ENCODE measurements around the gene MECR.
A peak's percentile ranks its signal among the peaks of the same experiment; 100 is the strongest.

The MECR gene

DNA sequence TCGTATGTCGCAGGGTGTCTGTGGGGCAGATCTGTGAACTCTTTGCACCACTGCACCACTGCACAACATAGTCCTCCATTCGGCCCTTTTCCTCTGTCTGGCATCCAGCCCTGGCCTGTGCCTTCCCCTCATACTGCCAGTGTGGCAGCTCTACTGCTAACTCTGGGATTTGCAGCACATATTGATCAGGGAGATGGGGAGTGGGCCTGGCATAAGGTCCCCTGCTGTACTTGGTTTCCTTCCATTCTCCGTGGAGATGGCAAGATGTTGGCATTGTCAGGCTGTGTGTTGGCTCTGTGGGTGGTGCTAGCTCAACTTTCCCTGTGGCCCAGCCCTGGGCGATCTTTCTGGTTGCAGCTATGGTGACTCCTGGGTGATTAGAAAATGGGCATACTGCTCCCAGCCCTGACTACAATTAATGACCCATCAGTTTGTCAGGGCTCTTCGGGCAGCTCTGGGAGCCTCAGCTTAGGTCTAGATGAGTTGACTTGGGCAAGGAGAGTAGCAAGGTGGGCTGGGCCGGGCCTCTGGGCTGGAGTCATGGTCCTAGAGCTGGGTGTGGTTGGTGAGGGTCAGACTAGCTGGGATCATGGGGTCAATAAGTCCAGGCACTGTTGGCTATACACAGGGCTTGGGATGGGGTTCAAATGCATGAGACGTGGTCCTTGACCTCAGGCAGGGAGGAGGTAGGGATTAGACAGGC is 17.0 kb upstream of the MECR start:
- H3K4me3 ChIP-seq = no peak overlapping the region
- H3K27ac ChIP-seq = no peak overlapping the region
- intact Hi-C loops (cut with DNase I; ENCODE audit: low total_unique reads) = loop anchor here (5.0 kb wide), 1 partner anchor 1130 kb away; no protein-coding TSS in a partner anchor
- peaks cover 0 to 4% (median 0%) of the 10 kb centered on the region in 4 donors for H3K4me1 ChIP-seq
- TF ChIP-seq, protein P1, sequence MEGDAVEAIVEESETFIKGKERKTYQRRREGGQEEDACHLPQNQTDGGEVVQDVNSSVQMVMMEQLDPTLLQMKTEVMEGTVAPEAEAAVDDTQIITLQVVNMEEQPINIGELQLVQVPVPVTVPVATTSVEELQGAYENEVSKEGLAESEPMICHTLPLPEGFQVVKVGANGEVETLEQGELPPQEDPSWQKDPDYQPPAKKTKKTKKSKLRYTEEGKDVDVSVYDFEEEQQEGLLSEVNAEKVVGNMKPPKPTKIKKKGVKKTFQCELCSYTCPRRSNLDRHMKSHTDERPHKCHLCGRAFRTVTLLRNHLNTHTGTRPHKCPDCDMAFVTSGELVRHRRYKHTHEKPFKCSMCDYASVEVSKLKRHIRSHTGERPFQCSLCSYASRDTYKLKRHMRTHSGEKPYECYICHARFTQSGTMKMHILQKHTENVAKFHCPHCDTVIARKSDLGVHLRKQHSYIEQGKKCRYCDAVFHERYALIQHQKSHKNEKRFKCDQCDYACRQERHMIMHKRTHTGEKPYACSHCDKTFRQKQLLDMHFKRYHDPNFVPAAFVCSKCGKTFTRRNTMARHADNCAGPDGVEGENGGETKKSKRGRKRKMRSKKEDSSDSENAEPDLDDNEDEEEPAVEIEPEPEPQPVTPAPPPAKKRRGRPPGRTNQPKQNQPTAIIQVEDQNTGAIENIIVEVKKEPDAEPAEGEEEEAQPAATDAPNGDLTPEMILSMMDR (IDR thresholded peaks at IDR 0.05) = no peak
- H3K27me3 ChIP-seq = no peaks in the 10 kb centered on the region
- H3K36me3 ChIP-seq = no peaks in the 10 kb centered on the region
- H3K9me3 ChIP-seq = no peaks in the 10 kb centered on the region
- DNase-seq = no peak

DNA sequence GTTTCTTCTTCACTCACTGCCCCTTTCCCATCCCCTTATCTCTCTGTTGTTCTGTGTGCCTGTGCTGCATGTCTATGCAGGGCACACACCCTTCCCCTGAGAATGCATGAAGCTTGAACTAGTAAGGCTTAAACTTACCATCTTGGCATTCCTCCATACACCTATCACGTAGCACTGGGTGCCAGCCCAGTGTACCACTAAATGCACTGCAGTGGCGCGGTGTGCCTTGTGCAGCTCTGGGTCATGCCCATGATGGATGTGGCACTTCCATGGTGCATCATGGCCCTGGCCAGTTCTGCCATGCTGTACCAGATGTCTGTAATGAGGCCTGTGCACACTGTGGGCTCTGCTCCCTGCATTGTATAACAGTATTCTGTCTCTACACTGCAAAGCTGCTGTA is 16.3 kb upstream of the MECR start:
- TF ChIP-seq, protein P1 (IDR thresholded peaks at IDR 0.05) = no peak
- H3K4me1 ChIP-seq = peaks cover 0 to 4% (median 0%) of the 10 kb centered on the region in 4 donors
- H3K9me3 ChIP-seq = no peaks in the 10 kb centered on the region
- no peaks in the 10 kb centered on the region for H3K27me3 ChIP-seq
- no peak overlapping the region for H3K4me3 ChIP-seq
- intact Hi-C loops (cut with DNase I; ENCODE audit: low total_unique reads) = loop anchor here (5.0 kb wide), 1 partner anchor 1130 kb away; no protein-coding TSS in a partner anchor
- DNase-seq = no peak
- H3K36me3 ChIP-seq = no peaks in the 10 kb centered on the region
- no peak overlapping the region for H3K27ac ChIP-seq

DNA sequence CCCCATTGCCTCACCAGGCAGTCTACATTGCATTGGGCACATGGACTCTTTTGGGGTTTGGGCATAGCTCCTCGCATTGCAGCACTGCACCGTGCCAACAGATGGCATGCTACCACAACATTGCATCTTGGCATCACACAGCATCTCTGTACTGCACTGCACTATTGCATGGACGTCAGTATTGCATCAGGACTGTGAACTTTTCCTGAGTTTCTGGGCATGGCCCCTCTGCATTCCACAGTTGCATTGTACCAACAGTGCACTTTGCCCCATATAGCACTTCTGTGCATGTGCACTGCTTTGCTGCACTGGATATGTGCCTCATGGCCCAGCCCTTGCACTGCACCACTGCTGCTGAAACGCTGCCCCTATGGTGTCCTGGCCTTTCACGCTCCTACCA is 15.1 kb upstream of the MECR start:
- DNase-seq = peak in 1 of 2 donors; percentile 48
- Histone ChIP-seq H3K4me1 (peaks cover 0 to 2% (median 0%) of the 10 kb centered on the region in 4 donors), H3K27ac (no peak overlapping the region), H3K36me3 (no peaks in the 10 kb centered on the region), H3K4me3 (no peak overlapping the region), H3K9me3 (no peaks in the 10 kb centered on the region), H3K27me3 (no peaks in the 10 kb centered on the region)
- TF ChIP-seq, protein P1 (IDR thresholded peaks at IDR 0.05) = no peak
- intact Hi-C loops (cut with DNase I; ENCODE audit: low total_unique reads) = loop anchor here (5.0 kb wide), 1 partner anchor 1131 kb away; no protein-coding TSS in a partner anchor

DNA sequence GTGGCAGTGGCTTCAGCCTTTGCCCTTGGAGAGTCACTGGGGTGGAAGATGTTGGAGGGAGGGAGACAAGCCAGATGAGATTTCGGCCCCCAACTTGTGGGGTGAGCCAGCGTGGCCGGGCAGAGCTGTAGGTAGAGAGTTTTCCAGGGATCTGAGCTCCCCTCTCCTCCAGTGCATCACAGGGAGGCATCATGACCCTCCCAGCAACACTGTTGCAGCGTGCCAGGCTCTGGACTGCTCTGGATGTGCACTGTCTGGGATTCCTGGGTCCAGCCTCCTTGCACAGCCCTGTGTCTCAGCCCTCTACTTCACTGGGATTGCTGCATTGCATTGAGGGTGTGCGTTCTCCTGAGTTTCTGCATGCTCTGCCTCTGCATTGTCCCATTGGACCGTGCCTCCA is 14.5 kb upstream of the MECR start:
- Histone ChIP-seq H3K4me1 (no peaks in the 10 kb centered on the region), H3K27me3 (no peaks in the 10 kb centered on the region), H3K27ac (no peak overlapping the region), H3K36me3 (no peaks in the 10 kb centered on the region), H3K9me3 (no peaks in the 10 kb centered on the region), H3K4me3 (no peak overlapping the region)
- TF ChIP-seq, protein P1 (IDR thresholded peaks at IDR 0.05) = no peak
- intact Hi-C loops (cut with DNase I; ENCODE audit: low total_unique reads) = loop anchor here (5.0 kb wide), 1 partner anchor 1132 kb away; no protein-coding TSS in a partner anchor
- peak in 1 of 2 donors; percentile 34 for DNase-seq

DNA sequence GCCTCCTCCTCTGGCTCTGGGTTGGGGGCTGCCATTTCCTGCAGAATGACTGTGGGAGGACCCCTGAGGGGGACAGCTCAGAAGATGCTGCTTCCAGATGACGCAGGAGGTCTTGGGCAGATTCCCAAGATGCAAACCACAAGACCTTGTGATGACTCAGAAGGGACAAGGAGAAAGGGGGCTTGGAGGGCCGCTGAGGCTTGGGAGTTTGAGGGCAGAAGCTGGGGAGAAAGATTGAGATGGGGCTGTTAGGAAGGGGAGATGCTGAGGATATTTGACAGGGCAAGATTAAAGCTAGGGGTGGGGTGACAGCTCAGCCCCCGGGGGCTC is 13.1 kb upstream of the MECR start:
- intact Hi-C loops (cut with DNase I; ENCODE audit: low total_unique reads) = no loop called here
- Histone ChIP-seq H3K4me3 (no peak overlapping the region), H3K27me3 (no peaks in the 10 kb centered on the region), H3K36me3 (no peaks in the 10 kb centered on the region), H3K27ac (no peak overlapping the region), H3K9me3 (no peaks in the 10 kb centered on the region), H3K4me1 (peaks cover 0 to under 1% (median 0%) of the 10 kb centered on the region in 4 donors)
- TF ChIP-seq, protein P1 (IDR thresholded peaks at IDR 0.05) = no peak
- no peak for DNase-seq

Measured in tibial artery (tissue), 4 donors.